ENCODE data around the gene LRP1.

GRCh38 chr12:57169046-57169795 is 40.9 kb downstream of the LRP1 start:
- TF ChIP-seq, protein P1, sequence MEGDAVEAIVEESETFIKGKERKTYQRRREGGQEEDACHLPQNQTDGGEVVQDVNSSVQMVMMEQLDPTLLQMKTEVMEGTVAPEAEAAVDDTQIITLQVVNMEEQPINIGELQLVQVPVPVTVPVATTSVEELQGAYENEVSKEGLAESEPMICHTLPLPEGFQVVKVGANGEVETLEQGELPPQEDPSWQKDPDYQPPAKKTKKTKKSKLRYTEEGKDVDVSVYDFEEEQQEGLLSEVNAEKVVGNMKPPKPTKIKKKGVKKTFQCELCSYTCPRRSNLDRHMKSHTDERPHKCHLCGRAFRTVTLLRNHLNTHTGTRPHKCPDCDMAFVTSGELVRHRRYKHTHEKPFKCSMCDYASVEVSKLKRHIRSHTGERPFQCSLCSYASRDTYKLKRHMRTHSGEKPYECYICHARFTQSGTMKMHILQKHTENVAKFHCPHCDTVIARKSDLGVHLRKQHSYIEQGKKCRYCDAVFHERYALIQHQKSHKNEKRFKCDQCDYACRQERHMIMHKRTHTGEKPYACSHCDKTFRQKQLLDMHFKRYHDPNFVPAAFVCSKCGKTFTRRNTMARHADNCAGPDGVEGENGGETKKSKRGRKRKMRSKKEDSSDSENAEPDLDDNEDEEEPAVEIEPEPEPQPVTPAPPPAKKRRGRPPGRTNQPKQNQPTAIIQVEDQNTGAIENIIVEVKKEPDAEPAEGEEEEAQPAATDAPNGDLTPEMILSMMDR (conservative IDR thresholded peaks at IDR 0.05; ENCODE audit: low read length) = no peak
- no peak for TF ChIP-seq EZH2phosphoT487 (IDR thresholded peaks at IDR 0.05; ENCODE audit: borderline replicate concordance)

Measured in Loucy (cell line).